PC-9 (cell line): ENCODE data around the gene ARSI. TPM values are rescaled to one million over a fixed set of nuclear protein-coding genes. Genes with fewer than 3 reads are reported as not detected.

ENCODE experiments used
- BruUV-seq: library from RNA; stranded (reverse); fragments of 400-500 nt; replicated peaks from 2 replicates; lab custom pipeline; 2021; lab: Mats Ljungman, UMichigan
- CTCF ChIA-PET: fragments of 300-600 bp; sonication (Branson Sonifier 250); formaldehyde crosslinking; loops from one replicate; lab custom pipeline; 2022; ENCODE audit warnings: antibody characterized with exemption; lab: Charles Lee
- POLR2A ChIA-PET: fragments of 300-600 bp; sonication (Branson Sonifier 250); formaldehyde crosslinking; loops from one replicate; lab custom pipeline; 2022; ENCODE audit warnings: antibody characterized with exemption; ENCODE audit not compliant: unreplicated experiment; lab: Charles Lee
- DNase-seq, 2 experiments: peaks; one replicate each; pipeline versions ENCODE4 v3.0.0 to v3.0.0-alpha.2; 2015 to 2022; ENCODE audit warnings: mixed read lengths in 1 of 2
- H2AFZ ChIP-seq: fragments of 200-600 bp; sonication (generic); 2 replicates; pipeline ENCODE4 v1.8.1; 2017; ENCODE audit warnings: antibody characterized with exemption
- H3F3A ChIP-seq: fragments of 200-600 bp; sonication (generic); 2 replicates; pipeline ENCODE4 v1.8.1; 2017; ENCODE audit warnings: antibody characterized with exemption, mild to moderate bottlenecking, low read depth; ENCODE audit not compliant: insufficient read depth
- H3K27ac ChIP-seq: fragments of 200-600 bp; sonication (generic); 2 replicates; pipeline ENCODE4 v1.6.1; 2016; ENCODE audit warnings: mixed run types
- H3K27me3 ChIP-seq: fragments of 200-600 bp; sonication (generic); 2 replicates; pipeline ENCODE4 v1.6.1; 2016; ENCODE audit warnings: low read depth, mixed run types; ENCODE audit not compliant: insufficient read depth
- H3K36me3 ChIP-seq: fragments of 200-600 bp; sonication (generic); 2 replicates; pipeline ENCODE4 v1.6.1; 2016; ENCODE audit warnings: low read depth, mixed run types
- H3K4me1 ChIP-seq: fragments of 200-600 bp; sonication (generic); replicated peaks from 2 replicates; pipeline ENCODE4 v1.6.1; 2016; ENCODE audit warnings: mixed run types; ENCODE audit not compliant: insufficient read depth
- H3K4me2 ChIP-seq: fragments of 200-600 bp; sonication (generic); 2 replicates; pipeline ENCODE4 v1.6.1; 2017; ENCODE audit warnings: mixed run types
- H3K4me3 ChIP-seq: fragments of 200-600 bp; sonication (generic); 2 replicates; pipeline ENCODE4 v1.6.1; 2016; ENCODE audit warnings: mixed run types
- H3K79me2 ChIP-seq: fragments of 200-600 bp; sonication (generic); 2 replicates; pipeline ENCODE4 v1.6.1; 2017; ENCODE audit warnings: low read depth, mixed run types
- H3K9me2 ChIP-seq: fragments of 200-600 bp; sonication (generic); 2 replicates; pipeline ENCODE4 v1.8.1; 2017; ENCODE audit warnings: mild to moderate bottlenecking; ENCODE audit not compliant: insufficient read depth
- H3K9me3 ChIP-seq: fragments of 200-600 bp; sonication (generic); 2 replicates; pipeline ENCODE4 v1.8.1; 2016; ENCODE audit warnings: low read depth; ENCODE audit not compliant: insufficient read depth
- H4K20me1 ChIP-seq: fragments of 200-600 bp; sonication (generic); 2 replicates; pipeline ENCODE4 v1.8.1; 2017; ENCODE audit not compliant: insufficient read depth
- EZH2 ChIP-seq: fragments of 200-600 bp; sonication (generic); IDR thresholded peaks from 2 replicates; pipeline ENCODE4 v1.8.0; 2017; ENCODE audit warnings: antibody characterized with exemption, low read depth
- intact Hi-C: fragments of 100-400 bp; cut with micrococcal nuclease; formaldehyde crosslinking; loops from one replicate; pipeline ENCODE4 v1.10.0; 2022; ENCODE audit not compliant: unreplicated experiment
- total RNA-seq: library from RNA; stranded (reverse); gene quantifications from 2 replicates; pipeline ENCODE4 v1.2.3, GENCODE V29; 2021
- TF ChIP-seq, protein P1 (sequence below): fragments of 200-600 bp; sonication (generic); conservative IDR thresholded peaks from 2 replicates; pipeline ENCODE4 v1.6.1; 2017; ENCODE audit warnings: mixed run types, antibody characterized with exemption, mild to moderate bottlenecking, moderate library complexity

The ARSI gene
- total RNA-seq, 1 experiment from 2014 or later = 2.6 TPM

DNA sequence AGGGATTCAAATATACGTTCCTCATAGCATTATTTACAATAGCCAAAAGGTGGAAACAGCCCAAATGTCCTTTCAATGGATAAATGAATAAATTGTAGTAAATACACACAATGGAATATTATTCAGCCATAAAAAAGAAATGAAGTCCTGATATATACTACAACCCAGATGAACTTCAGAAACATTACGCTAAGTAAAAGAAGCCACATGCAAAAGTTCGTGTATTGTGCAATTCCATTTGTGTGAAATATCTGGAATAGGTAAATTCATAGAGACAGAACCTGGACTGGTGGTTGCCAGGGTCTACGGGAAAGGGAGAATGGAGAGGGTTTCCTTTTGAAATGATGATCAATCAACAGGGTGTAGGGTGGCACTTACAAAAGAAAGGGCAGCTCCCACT is 12.5 kb upstream of the ARSI start:
- intact Hi-C loops = no loop called here
- Histone ChIP-seq H3K79me2 (no peaks in the 10 kb centered on the region), H3K4me1 (peaks cover 39% of the 10 kb centered on the region), H3K4me2 (no peak overlapping the region), H3K27me3 (no peaks in the 10 kb centered on the region), H3K9me3 (no peaks in the 10 kb centered on the region), H3K9me2 (no peaks in the 10 kb centered on the region), H2AFZ (no peak overlapping the region), H3F3A (peaks cover 32% of the 10 kb centered on the region), H3K27ac (no peak overlapping the region), H4K20me1 (no peaks in the 10 kb centered on the region), H3K36me3 (no peaks in the 10 kb centered on the region), H3K4me3 (no peak overlapping the region)
- BruUV-seq = no TSS peak
- ChIA-PET CTCF (no interaction called here), POLR2A (no interaction called here)
- no peak for DNase-seq
- TF ChIP-seq EZH2 = no peak
- TF ChIP-seq, protein P1, sequence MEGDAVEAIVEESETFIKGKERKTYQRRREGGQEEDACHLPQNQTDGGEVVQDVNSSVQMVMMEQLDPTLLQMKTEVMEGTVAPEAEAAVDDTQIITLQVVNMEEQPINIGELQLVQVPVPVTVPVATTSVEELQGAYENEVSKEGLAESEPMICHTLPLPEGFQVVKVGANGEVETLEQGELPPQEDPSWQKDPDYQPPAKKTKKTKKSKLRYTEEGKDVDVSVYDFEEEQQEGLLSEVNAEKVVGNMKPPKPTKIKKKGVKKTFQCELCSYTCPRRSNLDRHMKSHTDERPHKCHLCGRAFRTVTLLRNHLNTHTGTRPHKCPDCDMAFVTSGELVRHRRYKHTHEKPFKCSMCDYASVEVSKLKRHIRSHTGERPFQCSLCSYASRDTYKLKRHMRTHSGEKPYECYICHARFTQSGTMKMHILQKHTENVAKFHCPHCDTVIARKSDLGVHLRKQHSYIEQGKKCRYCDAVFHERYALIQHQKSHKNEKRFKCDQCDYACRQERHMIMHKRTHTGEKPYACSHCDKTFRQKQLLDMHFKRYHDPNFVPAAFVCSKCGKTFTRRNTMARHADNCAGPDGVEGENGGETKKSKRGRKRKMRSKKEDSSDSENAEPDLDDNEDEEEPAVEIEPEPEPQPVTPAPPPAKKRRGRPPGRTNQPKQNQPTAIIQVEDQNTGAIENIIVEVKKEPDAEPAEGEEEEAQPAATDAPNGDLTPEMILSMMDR = no peak

DNA sequence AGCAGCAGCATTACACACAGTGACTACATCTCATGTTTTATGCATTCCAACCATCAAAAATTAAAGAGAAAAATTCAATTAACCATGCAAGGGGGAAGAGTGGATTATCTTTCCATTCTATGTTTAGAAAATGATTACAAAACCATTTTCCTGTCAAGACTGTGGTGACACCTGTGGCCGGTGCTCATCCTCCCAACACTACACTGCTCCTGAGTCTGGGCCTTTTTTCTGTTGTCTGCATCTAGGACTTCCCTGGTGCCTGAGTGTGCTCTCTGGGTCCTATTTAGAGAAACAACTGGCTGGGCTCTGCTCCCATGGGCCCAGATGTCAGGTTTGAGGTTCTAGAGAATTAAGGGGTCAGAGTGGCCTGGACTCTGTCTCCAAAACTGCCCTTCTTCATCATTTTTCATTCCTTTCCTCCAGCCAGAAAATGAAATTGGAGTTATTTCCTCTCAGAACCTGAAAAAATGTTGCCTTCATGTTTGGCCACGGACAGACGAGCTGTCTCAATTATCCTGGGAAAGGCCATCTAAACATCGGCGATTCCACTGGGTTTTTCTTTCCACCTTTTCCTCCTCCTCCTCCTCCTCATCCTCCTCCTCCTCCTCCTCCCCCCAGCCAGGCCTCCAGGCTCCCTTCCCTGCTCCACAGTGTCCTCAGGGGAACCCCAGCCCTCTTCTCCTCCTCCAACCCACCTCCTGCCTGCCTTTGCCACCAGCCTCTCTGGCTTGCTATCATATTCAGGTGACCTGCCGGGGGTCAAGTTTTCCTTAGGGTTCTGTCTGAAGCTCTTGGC is 11.4 kb upstream of the ARSI start:
- H3F3A ChIP-seq = peaks cover 23% of the 10 kb centered on the region
- no peaks in the 10 kb centered on the region for H3K27me3 ChIP-seq
- H3K27ac ChIP-seq = no peak overlapping the region
- no TSS peak for BruUV-seq
- no peak overlapping the region for H3K4me3 ChIP-seq
- ChIA-PET CTCF (no interaction called here), POLR2A (no interaction called here)
- no peak overlapping the region for H2AFZ ChIP-seq
- peaks cover 30% of the 10 kb centered on the region for H3K4me1 ChIP-seq
- H3K79me2 ChIP-seq = no peaks in the 10 kb centered on the region
- H3K9me3 ChIP-seq = no peaks in the 10 kb centered on the region
- no peaks in the 10 kb centered on the region for H4K20me1 ChIP-seq
- H3K9me2 ChIP-seq = no peaks in the 10 kb centered on the region
- intact Hi-C loops = no loop called here
- H3K4me2 ChIP-seq = no peak overlapping the region
- H3K36me3 ChIP-seq = no peaks in the 10 kb centered on the region
- no peak for DNase-seq
- no peak for TF ChIP-seq EZH2
- TF ChIP-seq, protein P1 = no peak

DNA sequence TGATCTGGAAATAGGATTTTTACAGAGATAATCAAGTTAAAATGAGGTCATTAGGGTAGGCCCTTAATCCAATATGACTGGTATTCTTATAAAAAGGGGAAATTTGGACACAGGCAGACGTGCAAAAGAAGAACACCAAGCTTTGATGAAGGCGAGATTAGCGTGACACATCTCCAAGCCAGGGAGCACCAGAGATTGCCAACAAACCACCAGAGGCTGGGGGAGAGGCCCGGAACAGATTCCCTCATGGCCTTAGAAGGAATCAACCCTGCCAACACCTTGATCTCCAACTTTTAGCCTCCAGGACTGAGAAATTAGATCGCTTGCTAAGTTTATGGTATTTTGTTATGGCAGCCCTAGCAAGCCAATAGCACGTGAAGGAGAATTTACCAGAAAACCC is 10.8 kb upstream of the ARSI start:
- no peak for DNase-seq
- POLR2A ChIA-PET = no interaction called here
- Histone ChIP-seq H2AFZ (no peak overlapping the region), H3K9me2 (no peaks in the 10 kb centered on the region), H3K27me3 (no peaks in the 10 kb centered on the region), H3K9me3 (no peaks in the 10 kb centered on the region), H4K20me1 (no peaks in the 10 kb centered on the region), H3K4me3 (no peak overlapping the region), H3K79me2 (no peaks in the 10 kb centered on the region), H3K36me3 (no peaks in the 10 kb centered on the region), H3K27ac (no peak overlapping the region), H3K4me1 (peaks cover 23% of the 10 kb centered on the region), H3F3A (peaks cover 21% of the 10 kb centered on the region), H3K4me2 (no peak overlapping the region)
- CTCF ChIA-PET = no interaction called here
- intact Hi-C loops = no loop called here
- no peak for TF ChIP-seq EZH2
- TF ChIP-seq, protein P1 = no peak
- no TSS peak for BruUV-seq
